ENCODE results near the gene WIZ. TPM values are rescaled to one million over a fixed set of nuclear protein-coding genes. Genes with fewer than 3 reads are reported as not detected.

The WIZ gene
- 31.9 and 34.0 TPM in 2 replicates for total RNA-seq (2022)
- percentile 49 among the genes with signal in this experiment for Bru-seq, nascent RNA
- BruChase-seq, experiment 1, labeled RNA remaining after a 6-hour chase: percentile 69 among the genes with signal in this experiment
- BruChase-seq, experiment 2, labeled RNA remaining after a 2-hour chase: percentile 59 among the genes with signal in this experiment
- long read RNA-seq, partial matches to known transcripts: 13 of 14 reads
- long read RNA-seq, other reads (novel, unspliced or antisense): 0 of 14 reads

DNA sequence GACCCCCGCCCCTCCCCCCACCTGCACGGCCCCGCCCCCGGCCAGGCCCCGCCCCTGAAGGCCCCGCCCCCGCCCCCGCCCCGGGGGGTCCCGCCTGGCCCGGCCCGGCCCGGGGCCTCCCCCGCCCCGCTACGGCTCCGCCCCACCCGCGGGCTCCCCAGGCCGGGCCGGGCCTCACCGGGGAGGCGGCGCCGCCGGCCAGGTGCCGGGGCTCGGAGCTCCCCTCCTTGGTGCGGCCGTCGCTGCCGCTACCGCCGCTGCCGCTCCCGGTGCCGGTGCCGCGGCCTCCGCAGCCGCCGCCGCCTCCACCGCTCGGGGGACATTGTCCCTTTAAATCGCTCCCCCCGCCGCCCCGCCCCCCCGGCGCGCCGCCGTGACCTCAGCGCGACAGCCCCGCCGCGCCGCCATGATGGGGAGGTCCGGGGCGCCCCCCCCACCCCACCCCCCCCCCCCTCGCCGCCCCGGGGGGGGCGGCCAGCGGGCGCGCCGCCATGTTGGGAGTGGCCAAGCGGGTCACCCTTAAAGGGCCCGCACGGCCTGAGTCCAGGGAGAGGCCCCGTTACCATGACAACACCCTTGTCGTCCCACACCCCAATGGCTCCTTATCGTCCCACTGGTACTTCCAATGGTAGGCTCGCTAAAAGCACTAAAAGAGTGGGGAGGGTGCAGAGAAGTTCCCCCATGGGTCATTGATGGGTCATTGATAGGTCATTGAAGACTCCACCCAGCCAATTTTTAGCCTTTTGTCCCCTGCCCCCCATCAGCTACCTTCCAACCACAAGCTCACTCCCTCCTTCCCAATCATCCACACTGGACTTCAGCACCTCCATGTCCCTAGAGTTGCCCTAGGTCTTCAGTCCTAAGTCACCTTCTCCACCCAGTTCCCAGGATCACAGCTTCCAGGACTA, at the start of gene WIZ:
TSS of gene WIZ (minus strand) at position 337 of the 908 bp plus-strand sequence. CDS start 1,649 bp downstream, outside the sequence.
- intact Hi-C loops (cut with micrococcal nuclease; ENCODE audit: unreplicated experiment): no loop called here
- H3K36me3 Mint-ChIP-seq (ENCODE audit: insufficient read depth, unreplicated experiment): peaks cover 7% of the 10 kb centered on the region
- H3K27ac Mint-ChIP-seq (ENCODE audit: unreplicated experiment): peak within 1 kb of the TSS; percentile 91
- peaks cover 10% of the 10 kb centered on the region for H3K4me1 Mint-ChIP-seq (ENCODE audit: low read depth, unreplicated experiment)
- no TSS peak for BruUV-seq (replicated peaks)
- TF ChIP-seq CTCF (IDR thresholded peaks at IDR 0.05; ENCODE audit: unreplicated experiment): no peak
- CTCF ChIA-PET: no interaction called here
- H3K27me3 Mint-ChIP-seq (ENCODE audit: unreplicated experiment): peaks cover 58% of the 10 kb centered on the region
- peak within 1 kb of the TSS; percentile 65 for H3K4me3 Mint-ChIP-seq (ENCODE audit: low read depth, unreplicated experiment)
- H3K9me3 Mint-ChIP-seq (ENCODE audit: low read depth, unreplicated experiment): no peaks in the 10 kb centered on the region
- DNase-seq: peak; percentile 78

DNA sequence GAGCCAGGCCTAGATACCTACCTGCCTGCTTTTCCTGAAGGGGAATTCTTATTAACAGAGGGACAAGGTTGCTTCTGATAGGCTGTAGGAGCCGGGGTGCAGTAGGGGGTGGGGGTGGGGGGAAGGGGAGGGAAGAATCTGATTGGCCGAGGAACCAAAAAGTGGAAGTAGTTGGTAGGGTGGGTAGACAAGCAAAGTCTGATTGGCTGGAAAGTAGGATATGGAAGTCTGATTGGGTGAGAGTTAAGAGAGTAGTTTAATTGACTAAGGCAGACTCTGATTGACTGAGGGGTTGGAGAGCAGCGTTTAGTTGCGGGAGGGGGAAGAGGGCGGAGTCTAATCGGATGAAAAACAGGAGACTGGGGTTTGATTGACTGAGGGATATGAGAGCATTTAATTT, 49.2 kb upstream of the WIZ start:
- Mint-ChIP-seq H3K27me3 (ENCODE audit: unreplicated experiment) (peaks cover 47% of the 10 kb centered on the region), H3K4me3 (ENCODE audit: low read depth, unreplicated experiment) (no peak overlapping the region), H3K4me1 (ENCODE audit: low read depth, unreplicated experiment) (peaks cover 6% of the 10 kb centered on the region), H3K27ac (ENCODE audit: unreplicated experiment) (no peak overlapping the region), H3K9me3 (ENCODE audit: low read depth, unreplicated experiment) (no peaks in the 10 kb centered on the region), H3K36me3 (ENCODE audit: insufficient read depth, unreplicated experiment) (no peaks in the 10 kb centered on the region)
- DNase-seq: no peak
- CTCF ChIA-PET: no interaction called here
- no peak for TF ChIP-seq CTCF (IDR thresholded peaks at IDR 0.05; ENCODE audit: unreplicated experiment)
- no TSS peak for BruUV-seq (replicated peaks)
- intact Hi-C loops (cut with micrococcal nuclease; ENCODE audit: unreplicated experiment): no loop called here

- DNase-seq: no peak
- no peak for TF ChIP-seq CTCF (IDR thresholded peaks at IDR 0.05; ENCODE audit: unreplicated experiment)
- Mint-ChIP-seq H3K4me1 (ENCODE audit: low read depth, unreplicated experiment) (peaks cover 6% of the 10 kb centered on the region), H3K27ac (ENCODE audit: unreplicated experiment) (no peak overlapping the region), H3K36me3 (ENCODE audit: insufficient read depth, unreplicated experiment) (no peaks in the 10 kb centered on the region), H3K9me3 (ENCODE audit: low read depth, unreplicated experiment) (no peaks in the 10 kb centered on the region), H3K27me3 (ENCODE audit: unreplicated experiment) (peaks cover 47% of the 10 kb centered on the region), H3K4me3 (ENCODE audit: low read depth, unreplicated experiment) (no peak overlapping the region)
- intact Hi-C loops (cut with micrococcal nuclease; ENCODE audit: unreplicated experiment): no loop called here
- BruUV-seq (replicated peaks): no TSS peak
- CTCF ChIA-PET: no interaction called here
Observed at GRCh38 chr19:15498156-15498858, 48.6 kb upstream of the WIZ start.

DNA sequence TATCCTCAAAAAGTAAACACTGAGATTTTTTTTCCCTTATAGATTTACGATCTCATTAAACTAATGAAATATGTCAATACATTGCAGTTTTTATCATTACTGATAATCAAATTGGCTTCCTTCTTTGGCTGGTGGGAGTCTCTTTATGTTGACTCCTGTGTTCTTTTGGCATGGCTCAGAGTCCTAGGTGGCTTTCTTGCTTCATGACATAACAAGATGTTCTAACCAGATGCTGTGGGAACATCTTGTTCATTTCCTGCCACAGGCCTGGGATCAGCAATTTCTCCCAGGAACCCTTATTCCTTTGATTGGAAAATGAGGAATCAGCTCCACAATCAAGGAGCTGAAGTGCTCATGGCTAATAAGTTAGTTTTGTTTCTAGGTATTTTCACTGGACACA, 45.4 kb upstream of the WIZ start:
- Mint-ChIP-seq H3K36me3 (ENCODE audit: insufficient read depth, unreplicated experiment) (no peaks in the 10 kb centered on the region), H3K4me1 (ENCODE audit: low read depth, unreplicated experiment) (peaks cover 6% of the 10 kb centered on the region), H3K9me3 (ENCODE audit: low read depth, unreplicated experiment) (no peaks in the 10 kb centered on the region), H3K27ac (ENCODE audit: unreplicated experiment) (no peak overlapping the region), H3K27me3 (ENCODE audit: unreplicated experiment) (peaks cover 37% of the 10 kb centered on the region), H3K4me3 (ENCODE audit: low read depth, unreplicated experiment) (no peak overlapping the region)
- no TSS peak for BruUV-seq (replicated peaks)
- CTCF ChIA-PET: no interaction called here
- DNase-seq: no peak
- no peak for TF ChIP-seq CTCF (IDR thresholded peaks at IDR 0.05; ENCODE audit: unreplicated experiment)
- intact Hi-C loops (cut with micrococcal nuclease; ENCODE audit: unreplicated experiment): no loop called here
